PC-3 (cell line): ENCODE results near the gene MRPL28.

ENCODE experiments used
- EZH2 ChIP-seq: fragments of 300-600 bp; sonication (generic); IDR thresholded peaks from one replicate; pipeline ENCODE4 v1.6.1; 2017; ENCODE audit warnings: antibody characterized with exemption, mild to moderate bottlenecking, low read length; ENCODE audit not compliant: unreplicated experiment
- TF ChIP-seq, protein P1 (sequence below): fragments of 300-600 bp; sonication (generic); conservative IDR thresholded peaks from 2 replicates; pipeline ENCODE4 v1.5.1; 2017; ENCODE audit warnings: antibody characterized with exemption, low read depth, mild to moderate bottlenecking, low read length

DNA sequence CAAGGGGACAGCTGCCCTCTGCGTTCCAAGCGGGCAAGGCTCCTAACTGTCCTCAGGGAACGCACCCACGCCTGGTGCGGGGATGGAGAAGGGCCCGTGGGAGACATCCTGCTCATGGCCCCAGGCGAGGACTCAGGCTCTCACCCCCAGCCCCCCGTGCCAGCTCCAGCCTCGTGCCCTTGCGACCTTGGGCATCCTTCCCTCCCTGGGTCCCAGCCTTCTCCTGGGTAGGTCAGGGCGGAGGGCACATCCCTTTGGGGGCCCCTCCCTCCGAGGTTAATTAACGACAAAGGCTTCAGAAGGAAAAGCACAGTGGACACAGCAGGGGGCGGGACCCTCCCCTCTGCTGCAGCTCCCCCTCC is 8.5 kb upstream of the MRPL28 start:
- no peak for TF ChIP-seq EZH2
- TF ChIP-seq, protein P1, sequence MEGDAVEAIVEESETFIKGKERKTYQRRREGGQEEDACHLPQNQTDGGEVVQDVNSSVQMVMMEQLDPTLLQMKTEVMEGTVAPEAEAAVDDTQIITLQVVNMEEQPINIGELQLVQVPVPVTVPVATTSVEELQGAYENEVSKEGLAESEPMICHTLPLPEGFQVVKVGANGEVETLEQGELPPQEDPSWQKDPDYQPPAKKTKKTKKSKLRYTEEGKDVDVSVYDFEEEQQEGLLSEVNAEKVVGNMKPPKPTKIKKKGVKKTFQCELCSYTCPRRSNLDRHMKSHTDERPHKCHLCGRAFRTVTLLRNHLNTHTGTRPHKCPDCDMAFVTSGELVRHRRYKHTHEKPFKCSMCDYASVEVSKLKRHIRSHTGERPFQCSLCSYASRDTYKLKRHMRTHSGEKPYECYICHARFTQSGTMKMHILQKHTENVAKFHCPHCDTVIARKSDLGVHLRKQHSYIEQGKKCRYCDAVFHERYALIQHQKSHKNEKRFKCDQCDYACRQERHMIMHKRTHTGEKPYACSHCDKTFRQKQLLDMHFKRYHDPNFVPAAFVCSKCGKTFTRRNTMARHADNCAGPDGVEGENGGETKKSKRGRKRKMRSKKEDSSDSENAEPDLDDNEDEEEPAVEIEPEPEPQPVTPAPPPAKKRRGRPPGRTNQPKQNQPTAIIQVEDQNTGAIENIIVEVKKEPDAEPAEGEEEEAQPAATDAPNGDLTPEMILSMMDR: no peak
